ENCODE results near the gene EXOC6.

The EXOC6 gene

GRCh38 chr10:93081318-93081717, 233.0 kb downstream of the EXOC6 start:
- no peak for DNase-seq (ENCODE audit: low spot score)
- no peak for TF ChIP-seq CTCF (IDR thresholded peaks at IDR 0.05; ENCODE audit: extremely low read depth, missing control alignments)

GRCh38 chr10:93081834-93082233, 233.5 kb downstream of the EXOC6 start:
- DNase-seq (ENCODE audit: low spot score): no peak
- TF ChIP-seq CTCF (IDR thresholded peaks at IDR 0.05; ENCODE audit: extremely low read depth, missing control alignments): no peak

- DNase-seq (ENCODE audit: low spot score): no peak
- no peak for TF ChIP-seq CTCF (IDR thresholded peaks at IDR 0.05; ENCODE audit: extremely low read depth, missing control alignments)
Measured at GRCh38 chr10:93083743-93084539, 235.6 kb downstream of the EXOC6 start.

GRCh38 chr10:93085272-93085859, 237.0 kb downstream of the EXOC6 start:
- no peak for TF ChIP-seq CTCF (IDR thresholded peaks at IDR 0.05; ENCODE audit: extremely low read depth, missing control alignments)
- no peak for DNase-seq (ENCODE audit: low spot score)

- TF ChIP-seq CTCF (IDR thresholded peaks at IDR 0.05; ENCODE audit: extremely low read depth, missing control alignments): no peak
- no peak for DNase-seq (ENCODE audit: low spot score)
Measured at GRCh38 chr10:93086289-93086688, 238.0 kb downstream of the EXOC6 start.

- DNase-seq (ENCODE audit: low spot score): no peak
- TF ChIP-seq CTCF (IDR thresholded peaks at IDR 0.05; ENCODE audit: extremely low read depth, missing control alignments): no peak
Measured at GRCh38 chr10:93087846-93088245, 239.5 kb downstream of the EXOC6 start.

GRCh38 chr10:93088466-93088865, 240.1 kb downstream of the EXOC6 start:
- TF ChIP-seq CTCF (IDR thresholded peaks at IDR 0.05; ENCODE audit: extremely low read depth, missing control alignments): no peak
- DNase-seq (ENCODE audit: low spot score): no peak
